H9 (cell line): ENCODE data around the gene TYRP1. TPM values are rescaled to one million over a fixed set of nuclear protein-coding genes. Genes with fewer than 3 reads are reported as not detected.
A peak's percentile ranks its signal among the peaks of the same experiment; 100 is the strongest.

ENCODE experiments used
- DNase-seq: peaks from one replicate; pipeline ENCODE4 v3.0.0-alpha.2; 2017
- H2AFZ ChIP-seq: one replicate; pipeline ENCODE4 v1.6.1; 2013; ENCODE audit warnings: mild to moderate bottlenecking, low read length, control low read depth, moderate library complexity
- H2AK5ac ChIP-seq: 2 replicates; pipeline ENCODE4 v1.6.1; 2013; ENCODE audit warnings: low read length, control low read depth, mixed read lengths; ENCODE audit not compliant: insufficient read length
- H2BK120ac ChIP-seq: one replicate; pipeline ENCODE4 v1.6.1; 2013; ENCODE audit warnings: low read depth, mild to moderate bottlenecking, low read length, control low read depth, inconsistent platforms; ENCODE audit not compliant: poor library complexity, severe bottlenecking
- H2BK12ac ChIP-seq: 2 replicates; pipeline ENCODE4 v1.6.1; 2013; ENCODE audit warnings: low read length, control low read depth, mixed read lengths, low read depth; ENCODE audit not compliant: insufficient read length
- H2BK15ac ChIP-seq: 2 replicates; pipeline ENCODE4 v1.6.1; 2013; ENCODE audit warnings: low read depth, low read length, control low read depth
- H2BK20ac ChIP-seq: one replicate; pipeline ENCODE4 v1.6.1; 2013; ENCODE audit warnings: low read depth, mild to moderate bottlenecking, low read length, control low read depth, inconsistent platforms; ENCODE audit not compliant: poor library complexity, severe bottlenecking
- H2BK5ac ChIP-seq: 2 replicates; pipeline ENCODE4 v1.6.1; 2013; ENCODE audit warnings: low read length, control low read depth, mixed read lengths; ENCODE audit not compliant: insufficient read length
- H3K14ac ChIP-seq: 2 replicates; pipeline ENCODE4 v1.6.1; 2013; ENCODE audit warnings: low read length, control low read depth; ENCODE audit not compliant: insufficient read depth
- H3K18ac ChIP-seq: 2 replicates; pipeline ENCODE4 v1.6.1; 2013; ENCODE audit warnings: low read depth, mild to moderate bottlenecking, mixed read lengths, low read length, control low read depth; ENCODE audit not compliant: insufficient read length
- H3K23ac ChIP-seq: 2 replicates; pipeline ENCODE4 v1.6.1; 2013; ENCODE audit warnings: low read length, control low read depth, mixed read lengths, low read depth; ENCODE audit not compliant: insufficient read length
- H3K23me2 ChIP-seq: 2 replicates; pipeline ENCODE4 v1.6.1; 2013; ENCODE audit warnings: low read depth, mild to moderate bottlenecking, mixed read lengths, low read length, control low read depth; ENCODE audit not compliant: insufficient read length, poor library complexity, severe bottlenecking
- H3K27ac ChIP-seq: 2 replicates; pipeline ENCODE4 v1.5.1; 2013; ENCODE audit warnings: low read length, control low read depth, mixed read lengths, low read depth; ENCODE audit not compliant: insufficient read length
- H3K27me3 ChIP-seq: 2 replicates; pipeline ENCODE4 v1.6.1; 2013; ENCODE audit warnings: low read length, control low read depth, inconsistent platforms; ENCODE audit not compliant: insufficient read depth
- H3K4ac ChIP-seq: 2 replicates; pipeline ENCODE4 v1.6.1; 2013; ENCODE audit warnings: low read depth, mild to moderate bottlenecking, control low read depth, inconsistent platforms, low read length, moderate library complexity
- H3K4me1 ChIP-seq: 2 replicates; pipeline ENCODE4 v1.6.1; 2013; ENCODE audit warnings: low read length, control low read depth, inconsistent platforms; ENCODE audit not compliant: insufficient read depth
- H3K4me2 ChIP-seq: 2 replicates; pipeline ENCODE4 v1.6.1; 2013; ENCODE audit warnings: low read length, control low read depth, mixed read lengths; ENCODE audit not compliant: insufficient read length, insufficient read depth
- H3K56ac ChIP-seq: 2 replicates; pipeline ENCODE4 v1.6.1; 2013; ENCODE audit warnings: low read depth, mild to moderate bottlenecking, mixed read lengths, low read length, control low read depth; ENCODE audit not compliant: insufficient read length
- H3K79me1 ChIP-seq: 2 replicates; pipeline ENCODE4 v1.6.1; 2013; ENCODE audit warnings: low read depth, mild to moderate bottlenecking, moderate library complexity, low read length, control low read depth, inconsistent platforms; ENCODE audit not compliant: insufficient read depth, poor library complexity, severe bottlenecking
- H3K79me2 ChIP-seq: 2 replicates; pipeline ENCODE4 v1.6.1; 2013; ENCODE audit warnings: low read length, control low read depth, inconsistent platforms; ENCODE audit not compliant: insufficient read depth
- H3K9ac ChIP-seq: 2 replicates; pipeline ENCODE4 v1.6.1; 2013; ENCODE audit warnings: low read length, control low read depth, mixed read lengths; ENCODE audit not compliant: insufficient read length; ENCODE audit errors: extremely low read depth
- H3K9me3 ChIP-seq: one replicate; pipeline ENCODE4 v1.6.1; 2013; ENCODE audit warnings: low read depth, low read length, inconsistent platforms; ENCODE audit not compliant: control insufficient read depth
- H3T11ph ChIP-seq: one replicate; pipeline ENCODE4 v1.6.1; 2013; ENCODE audit warnings: mild to moderate bottlenecking, low read length, control low read depth, inconsistent platforms
- H4K20me1 ChIP-seq: one replicate; pipeline ENCODE4 v1.6.1; 2013; ENCODE audit not compliant: control insufficient read depth, insufficient read length, insufficient read depth
- H4K5ac ChIP-seq: 2 replicates; pipeline ENCODE4 v1.6.1; 2013; ENCODE audit warnings: low read depth, mild to moderate bottlenecking, mixed read lengths, low read length, control low read depth; ENCODE audit not compliant: insufficient read length
- H4K8ac ChIP-seq: replicated peaks from 2 replicates; pipeline ENCODE4 v1.6.1; 2013; ENCODE audit warnings: low read length, control low read depth, mixed read lengths, low read depth; ENCODE audit not compliant: insufficient read length
- H4K91ac ChIP-seq: 2 replicates; pipeline ENCODE4 v1.6.1; 2013; ENCODE audit warnings: low read depth, mild to moderate bottlenecking, moderate library complexity, mixed read lengths, low read length, control low read depth; ENCODE audit not compliant: insufficient read length
- H3K27ac Mint-ChIP-seq, 3 experiments: 2 replicates in 2 of 3; 3 replicates in 1 of 3; pipeline ENCODE4 v1.8.0; 2020 to 2021; ENCODE audit warnings: mixed read lengths in 3 of 3, mild to moderate bottlenecking in 1 of 3, moderate library complexity in 1 of 3
- H3K27me3 Mint-ChIP-seq: 2 replicates; pipeline ENCODE4 v1.8.0; 2021; ENCODE audit warnings: low read depth, mild to moderate bottlenecking, moderate library complexity, mixed read lengths
- H3K36me3 Mint-ChIP-seq, 3 experiments: 2 replicates in 2 of 3; 3 replicates in 1 of 3; pipeline ENCODE4 v1.8.0; 2020 to 2021; ENCODE audit warnings: low read depth in 3 of 3, mixed read lengths in 3 of 3; ENCODE audit not compliant: insufficient read depth in 1 of 3
- H3K4me1 Mint-ChIP-seq, 2 experiments: 2 replicates each; pipeline ENCODE4 v1.8.0; 2020; ENCODE audit warnings: mixed read lengths in 2 of 2
- H3K4me3 Mint-ChIP-seq, 2 experiments: 2 replicates in 1 of 2; 3 replicates in 1 of 2; pipeline ENCODE4 v1.8.0; 2020 to 2021; ENCODE audit warnings: mild to moderate bottlenecking in 2 of 2, mixed read lengths in 2 of 2, moderate library complexity in 1 of 2
- H3K9me3 Mint-ChIP-seq, 2 experiments: 2 replicates in 1 of 2; 3 replicates in 1 of 2; pipeline ENCODE4 v1.8.0; 2020; ENCODE audit warnings: mild to moderate bottlenecking in 2 of 2, mixed read lengths in 2 of 2, moderate library complexity in 1 of 2
- CTCF ChIP-seq: fragments of 200-600 bp; sonication (generic); conservative IDR thresholded peaks from 3 replicates; pipeline ENCODE4 v1.8.0; 2021; ENCODE audit warnings: antibody characterized with exemption, mild to moderate bottlenecking
- WGBS: extraction: QIAGEN DNeasy Blood & Tissue Kit; methylation state at CpG from one replicate; pipeline ENCODE4 v1.1.7; 2013; ENCODE audit warnings: missing lambda C conversion rate, low lambda C conversion rate, mixed read lengths; ENCODE audit not compliant: insufficient read length; ENCODE audit errors: extremely low coverage; 5-methylcytosine and 5-hydroxymethylcytosine counted together
- total RNA-seq: library from RNA; stranded (reverse); gene quantifications from 2 replicates; pipeline ENCODE4 v1.2.1, GENCODE V29; 2021

TYRP1 gene
- total RNA-seq, 1 experiment from 2014 or later: not detected

GRCh38 chr9:12719431-12719830 lies 26.2 kb downstream of the TYRP1 start:
- Histone ChIP-seq H3K79me1 (no peaks in the 10 kb centered on the region), H3T11ph (no peak overlapping the region), H2BK5ac (no peak overlapping the region), H3K79me2 (no peaks in the 10 kb centered on the region), H2BK15ac (no peak overlapping the region), H3K4ac (no peak overlapping the region), H4K91ac (no peak overlapping the region), H2AFZ (no peak overlapping the region), H4K20me1 (no peaks in the 10 kb centered on the region), H3K9me3 (no peaks in the 10 kb centered on the region), H3K27me3 (no peaks in the 10 kb centered on the region), H3K18ac (no peak overlapping the region), H2BK120ac (no peak overlapping the region), H2AK5ac (no peak overlapping the region), H4K5ac (no peak overlapping the region), H3K9ac (no peak overlapping the region), H2BK12ac (no peak overlapping the region), H4K8ac (no peak overlapping the region), H3K23me2 (no peaks in the 10 kb centered on the region), H2BK20ac (no peak overlapping the region), H3K56ac (no peak overlapping the region), H3K27ac (no peak overlapping the region), H3K23ac (no peak overlapping the region), H3K4me2 (no peak overlapping the region), H3K14ac (no peak overlapping the region), H3K4me1 (peaks cover 2% of the 10 kb centered on the region; the same call in 1 of the 2 replicates)
- DNase-seq: no peak
- Mint-ChIP-seq H3K27ac (no peak overlapping the region), H3K4me3 (no peak overlapping the region), H3K9me3 (no peaks in the 10 kb centered on the region), H3K4me1 (peaks cover 11 to 12% of the 10 kb centered on the region in 2 experiments), H3K36me3 (no peaks in the 10 kb centered on the region), H3K27me3 (no peaks in the 10 kb centered on the region)
- WGBS: no CpG with 5 or more reads among the region's 1 CpG
- peak; percentile 74 for TF ChIP-seq CTCF
